Measurements from ENCODE around the gene EIF4B. TPM values are rescaled to one million over a fixed set of nuclear protein-coding genes. Genes with fewer than 3 reads are reported as not detected.

Gene EIF4B
- total RNA-seq, 1 donor from 2014 or later, result 833 TPM

DNA sequence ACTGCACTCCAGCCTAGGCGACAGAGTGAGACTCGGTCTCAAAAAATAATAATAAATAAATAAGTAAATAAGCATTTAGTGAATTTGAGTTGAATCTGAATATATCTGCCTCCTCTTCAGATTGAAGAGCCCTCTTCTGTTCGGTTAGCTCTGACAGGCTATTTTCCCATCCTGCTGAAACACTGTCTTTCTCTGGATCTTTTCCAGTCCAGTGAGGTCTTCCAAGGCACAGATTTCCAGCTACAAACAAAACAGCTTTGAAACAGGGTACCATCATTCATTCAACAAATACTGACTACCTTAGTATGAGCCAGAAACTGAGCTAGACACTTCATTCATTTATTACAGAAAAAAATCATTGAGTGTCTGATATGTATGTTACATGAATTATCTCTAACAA is 80.1 kb downstream of the EIF4B start:
- Histone ChIP-seq H3K36me3 (no peaks in the 10 kb centered on the region), H3K79me2 (ENCODE audit: low read depth) (no peaks in the 10 kb centered on the region), H3K4me2 (peak overlapping the region; percentile 33), H3K4me1 (peaks cover 8% of the 10 kb centered on the region), H3K27ac (no peak overlapping the region), H3K4me3 (no peak overlapping the region), H4K20me1 (ENCODE audit: low read depth) (no peaks in the 10 kb centered on the region), H3K27me3 (peaks cover 38% of the 10 kb centered on the region), H3K9ac (no peak overlapping the region), H2AFZ (replicated peaks) (no peak overlapping the region), H3K9me3 (ENCODE audit: low read depth) (no peaks in the 10 kb centered on the region), H3F3A (ENCODE audit: low read depth) (peaks cover 7% of the 10 kb centered on the region)
- Mint-ChIP-seq H3K9me3 (peaks cover 5% of the 10 kb centered on the region), H3K27me3 (ENCODE audit: insufficient read depth, low read depth) (peaks cover 12% of the 10 kb centered on the region), H3K4me3 (no peak overlapping the region), H3K36me3 (no peaks in the 10 kb centered on the region), H3K27ac (no peak overlapping the region), H3K4me1 (peaks cover 5% of the 10 kb centered on the region)
- TF ChIP-seq EZH2phosphoT487 (IDR thresholded peaks at IDR 0.05) (no peak), EZH2 (IDR thresholded peaks at IDR 0.05) (no peak)
- TF ChIP-seq, protein P1, sequence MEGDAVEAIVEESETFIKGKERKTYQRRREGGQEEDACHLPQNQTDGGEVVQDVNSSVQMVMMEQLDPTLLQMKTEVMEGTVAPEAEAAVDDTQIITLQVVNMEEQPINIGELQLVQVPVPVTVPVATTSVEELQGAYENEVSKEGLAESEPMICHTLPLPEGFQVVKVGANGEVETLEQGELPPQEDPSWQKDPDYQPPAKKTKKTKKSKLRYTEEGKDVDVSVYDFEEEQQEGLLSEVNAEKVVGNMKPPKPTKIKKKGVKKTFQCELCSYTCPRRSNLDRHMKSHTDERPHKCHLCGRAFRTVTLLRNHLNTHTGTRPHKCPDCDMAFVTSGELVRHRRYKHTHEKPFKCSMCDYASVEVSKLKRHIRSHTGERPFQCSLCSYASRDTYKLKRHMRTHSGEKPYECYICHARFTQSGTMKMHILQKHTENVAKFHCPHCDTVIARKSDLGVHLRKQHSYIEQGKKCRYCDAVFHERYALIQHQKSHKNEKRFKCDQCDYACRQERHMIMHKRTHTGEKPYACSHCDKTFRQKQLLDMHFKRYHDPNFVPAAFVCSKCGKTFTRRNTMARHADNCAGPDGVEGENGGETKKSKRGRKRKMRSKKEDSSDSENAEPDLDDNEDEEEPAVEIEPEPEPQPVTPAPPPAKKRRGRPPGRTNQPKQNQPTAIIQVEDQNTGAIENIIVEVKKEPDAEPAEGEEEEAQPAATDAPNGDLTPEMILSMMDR (IDR thresholded peaks at IDR 0.05), result no peak
- no peak for DNase-seq (ENCODE audit: low spot score)

DNA sequence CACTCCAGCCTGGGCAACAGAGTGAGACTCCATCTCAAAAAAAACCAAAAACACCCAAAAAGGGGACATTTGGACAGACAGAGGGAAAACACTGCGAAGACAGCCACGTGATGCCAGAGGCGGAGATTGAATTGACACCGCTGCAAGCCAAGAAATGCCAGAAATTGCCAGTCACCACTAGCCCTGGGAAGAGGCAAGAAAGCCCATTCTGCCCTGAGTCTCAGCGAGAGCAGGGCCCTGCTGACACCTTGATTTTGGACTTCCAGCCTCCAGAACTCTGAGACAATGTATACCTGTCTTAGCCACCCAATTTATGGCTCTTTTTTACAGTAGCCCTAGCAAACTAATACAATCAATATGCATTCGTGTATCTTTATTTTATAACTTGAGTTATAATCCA is 83.8 kb downstream of the EIF4B start:
- TF ChIP-seq EZH2 (IDR thresholded peaks at IDR 0.05) (no peak), EZH2phosphoT487 (IDR thresholded peaks at IDR 0.05) (no peak)
- TF ChIP-seq, protein P1 (IDR thresholded peaks at IDR 0.05), result no peak
- H3K79me2 ChIP-seq (ENCODE audit: low read depth), result no peaks in the 10 kb centered on the region
- H3K36me3 ChIP-seq, result no peaks in the 10 kb centered on the region
- H3K4me3 ChIP-seq, result no peak overlapping the region
- H3K9ac ChIP-seq, result no peak overlapping the region
- no peak overlapping the region for H3K4me2 ChIP-seq
- DNase-seq (ENCODE audit: low spot score), result no peak
- Mint-ChIP-seq H3K4me1 (peaks cover 5% of the 10 kb centered on the region), H3K9me3 (peaks cover 2% of the 10 kb centered on the region), H3K27ac (no peak overlapping the region), H3K4me3 (no peak overlapping the region), H3K36me3 (no peaks in the 10 kb centered on the region), H3K27me3 (ENCODE audit: insufficient read depth, low read depth) (peaks cover 18% of the 10 kb centered on the region)
- no peak overlapping the region for H2AFZ ChIP-seq (replicated peaks)
- peaks cover 7% of the 10 kb centered on the region for H3F3A ChIP-seq (ENCODE audit: low read depth)
- H3K27me3 ChIP-seq, result peaks cover 24% of the 10 kb centered on the region
- no peaks in the 10 kb centered on the region for H4K20me1 ChIP-seq (ENCODE audit: low read depth)
- H3K4me1 ChIP-seq, result peaks cover 8% of the 10 kb centered on the region
- H3K27ac ChIP-seq, result no peak overlapping the region
- H3K9me3 ChIP-seq (ENCODE audit: low read depth), result no peaks in the 10 kb centered on the region

DNA sequence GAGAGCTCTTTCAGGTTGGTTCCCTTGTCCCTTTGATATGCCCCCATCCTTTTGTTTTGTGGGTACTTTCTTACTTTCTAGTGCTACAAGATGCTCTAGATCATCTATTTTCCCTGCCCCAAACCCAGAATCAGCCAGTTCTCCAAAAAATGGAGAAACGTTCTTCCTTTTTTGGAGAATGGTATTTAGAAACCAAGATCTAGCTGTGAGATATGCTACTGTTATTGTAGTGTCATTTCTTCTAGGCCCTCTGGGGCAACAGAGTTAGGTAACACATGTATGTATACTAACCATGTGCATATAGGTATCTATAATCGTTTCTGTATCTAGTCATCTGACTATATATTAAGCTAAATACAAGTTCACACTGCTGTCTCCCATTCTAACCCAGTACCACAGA is 84.3 kb downstream of the EIF4B start:
- no peak overlapping the region for H3K4me3 Mint-ChIP-seq
- H3K9me3 Mint-ChIP-seq, result peaks cover 2% of the 10 kb centered on the region
- no peaks in the 10 kb centered on the region for H3K9me3 ChIP-seq (ENCODE audit: low read depth)
- H3K36me3 Mint-ChIP-seq, result no peaks in the 10 kb centered on the region
- peaks cover 5% of the 10 kb centered on the region for H3K4me1 Mint-ChIP-seq
- H3F3A ChIP-seq (ENCODE audit: low read depth), result peaks cover 7% of the 10 kb centered on the region
- H3K4me2 ChIP-seq, result no peak overlapping the region
- no peak for DNase-seq (ENCODE audit: low spot score)
- no peaks in the 10 kb centered on the region for H3K79me2 ChIP-seq (ENCODE audit: low read depth)
- peaks cover 27% of the 10 kb centered on the region for H3K27me3 ChIP-seq
- no peaks in the 10 kb centered on the region for H4K20me1 ChIP-seq (ENCODE audit: low read depth)
- H3K27ac Mint-ChIP-seq, result no peak overlapping the region
- no peak overlapping the region for H3K27ac ChIP-seq
- H3K4me1 ChIP-seq, result peaks cover 8% of the 10 kb centered on the region
- H3K4me3 ChIP-seq, result no peak overlapping the region
- H3K27me3 Mint-ChIP-seq (ENCODE audit: insufficient read depth, low read depth), result peaks cover 22% of the 10 kb centered on the region
- H2AFZ ChIP-seq (replicated peaks), result no peak overlapping the region
- H3K36me3 ChIP-seq, result no peaks in the 10 kb centered on the region
- TF ChIP-seq EZH2phosphoT487 (IDR thresholded peaks at IDR 0.05), result no peak
- no peak for TF ChIP-seq EZH2 (IDR thresholded peaks at IDR 0.05)
- TF ChIP-seq, protein P1 (IDR thresholded peaks at IDR 0.05), result no peak
- H3K9ac ChIP-seq, result no peak overlapping the region

Measured in neural progenitor cell (in vitro differentiated cells).